HG03439 (cell line): ENCODE results near the gene EBLN1.

Experiments
- ATAC-seq: cut with Tn5 transposase; IDR thresholded peaks from one replicate; pipeline ENCODE4 v1.9.1; 2021; ENCODE audit warnings: mild to moderate bottlenecking, moderate library complexity; ENCODE audit not compliant: unreplicated experiment

Gene EBLN1

DNA sequence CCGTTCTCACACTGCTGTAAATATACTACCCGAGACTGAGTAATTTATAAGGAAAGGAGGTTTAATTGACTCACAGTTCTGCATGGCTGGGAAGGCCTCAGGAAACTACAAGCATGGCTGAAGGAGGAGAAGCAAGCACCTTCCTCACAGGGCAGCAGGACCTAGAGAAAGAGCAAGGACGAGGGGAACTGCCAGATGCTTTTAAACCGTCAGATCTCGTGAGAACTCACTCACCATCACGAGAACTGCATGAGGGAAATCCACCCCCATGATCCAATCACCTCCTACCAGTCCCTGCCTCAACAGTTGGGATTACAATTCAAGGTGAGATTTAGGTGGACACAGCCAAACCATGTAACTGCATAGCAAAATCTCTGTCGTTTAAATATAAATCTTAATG lies at the start of gene EBLN1:
TSS of gene EBLN1 (minus strand) at position 174 of the 400 bp plus-strand sequence. CDS start 8,032 bp downstream, outside the sequence.
- no peak for ATAC-seq

DNA sequence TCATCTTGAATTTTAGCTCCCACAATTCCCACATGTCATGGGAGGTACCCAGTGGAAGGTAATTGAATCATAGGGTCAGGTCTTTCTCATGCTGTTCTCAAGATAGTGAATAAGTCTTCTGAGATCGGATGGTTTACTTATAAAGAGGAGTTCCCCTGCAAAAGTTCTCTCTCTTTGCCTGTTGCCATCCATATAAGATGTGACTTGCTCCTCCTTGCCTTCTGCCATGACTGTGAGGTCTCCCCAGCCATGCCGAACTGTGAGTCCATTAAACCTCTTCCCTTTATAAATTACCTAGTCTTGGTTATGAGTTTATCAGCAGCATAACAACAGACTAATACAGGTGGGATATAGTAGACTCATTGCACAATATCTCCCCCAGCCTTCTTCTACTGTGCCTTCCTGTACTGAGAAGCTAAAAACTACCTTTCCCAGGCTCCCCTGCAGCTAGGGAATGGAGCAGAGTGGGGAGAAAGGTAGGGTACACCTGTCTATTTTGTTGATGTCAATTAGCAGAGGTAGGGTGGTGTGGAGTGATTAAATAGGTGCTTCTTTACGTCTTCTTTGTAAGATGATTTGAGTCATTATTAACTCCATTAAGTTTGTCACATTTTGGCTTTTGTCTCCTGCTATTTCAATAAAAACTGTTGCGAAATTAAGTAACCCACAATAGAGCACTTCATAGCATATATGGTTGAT lies 48.2 kb upstream of the EBLN1 start:
- no peak for ATAC-seq

DNA sequence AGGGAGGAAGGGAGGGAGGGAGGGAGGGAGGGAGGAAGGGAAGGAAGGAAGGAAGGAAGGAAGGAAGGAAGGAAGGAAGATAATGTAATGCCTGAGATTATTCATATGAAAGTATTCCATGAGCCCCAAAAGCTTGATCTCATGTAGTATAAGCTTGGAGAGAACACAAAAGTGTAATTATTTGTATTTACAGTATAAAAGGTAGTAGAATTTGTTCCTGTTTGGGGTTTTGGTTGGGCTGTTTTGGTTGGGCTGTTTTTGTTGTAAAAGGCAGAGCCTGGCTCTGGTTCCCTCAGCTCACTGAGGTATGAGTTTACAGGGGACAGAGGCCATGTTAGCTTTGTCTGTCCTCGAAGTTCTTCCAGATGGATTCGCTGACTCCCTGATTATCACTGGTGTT lies 45.3 kb upstream of the EBLN1 start:
- no peak for ATAC-seq

DNA sequence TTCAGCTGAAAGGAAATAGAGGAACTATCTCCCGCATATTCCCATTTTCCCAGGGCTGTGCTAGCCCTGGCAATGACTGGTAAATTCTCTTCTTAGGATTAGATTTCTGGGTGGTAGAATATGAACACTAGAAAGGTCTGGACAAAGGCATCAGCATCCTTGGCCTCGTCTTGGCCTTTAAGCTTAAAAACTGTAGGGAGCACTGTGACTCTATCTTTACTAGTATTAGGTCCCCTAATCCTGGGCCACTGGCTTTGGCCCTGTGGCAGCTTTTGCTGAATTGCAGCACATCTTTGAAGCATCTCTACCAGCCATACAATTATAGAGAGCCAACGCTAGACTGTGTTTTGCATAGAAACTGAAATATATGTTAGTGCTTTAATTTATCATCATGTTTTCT lies 41.5 kb upstream of the EBLN1 start:
- ATAC-seq = peak; percentile 67

DNA sequence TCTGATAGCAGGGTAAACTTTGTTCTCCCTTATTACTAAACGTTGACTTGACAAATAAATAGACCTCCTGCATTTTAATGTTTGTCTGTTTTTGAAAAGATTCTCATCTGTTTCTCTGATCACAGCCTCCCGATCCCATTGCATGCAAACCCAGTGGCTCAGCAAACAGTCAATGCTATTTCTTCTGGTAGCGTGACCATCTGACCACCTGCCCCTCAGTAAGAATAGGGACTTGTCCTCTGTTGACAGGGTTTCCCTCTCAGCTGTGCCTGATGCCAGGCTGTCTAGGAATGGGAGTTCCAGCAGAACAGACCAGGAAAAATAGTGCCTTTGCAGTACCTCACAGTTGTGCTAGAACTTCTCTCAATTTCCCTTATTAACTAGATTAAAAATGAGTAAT lies 40.7 kb upstream of the EBLN1 start:
- no peak for ATAC-seq

DNA sequence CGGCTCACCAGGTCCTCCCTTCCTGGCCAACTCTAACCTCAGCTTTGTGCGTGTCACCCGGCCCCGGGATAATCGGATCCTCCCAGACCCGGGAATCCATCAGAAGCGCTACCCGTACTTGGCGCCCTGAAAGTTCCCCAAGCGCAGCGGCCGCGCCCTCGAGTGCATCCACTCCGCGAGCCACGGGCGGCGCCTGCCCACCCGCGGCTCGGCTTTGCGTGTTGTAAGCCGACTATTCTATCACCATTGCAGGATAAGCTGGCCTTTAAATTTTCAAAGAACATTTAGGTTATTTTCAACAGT lies 35.7 kb upstream of the EBLN1 start:
- no peak for ATAC-seq

DNA sequence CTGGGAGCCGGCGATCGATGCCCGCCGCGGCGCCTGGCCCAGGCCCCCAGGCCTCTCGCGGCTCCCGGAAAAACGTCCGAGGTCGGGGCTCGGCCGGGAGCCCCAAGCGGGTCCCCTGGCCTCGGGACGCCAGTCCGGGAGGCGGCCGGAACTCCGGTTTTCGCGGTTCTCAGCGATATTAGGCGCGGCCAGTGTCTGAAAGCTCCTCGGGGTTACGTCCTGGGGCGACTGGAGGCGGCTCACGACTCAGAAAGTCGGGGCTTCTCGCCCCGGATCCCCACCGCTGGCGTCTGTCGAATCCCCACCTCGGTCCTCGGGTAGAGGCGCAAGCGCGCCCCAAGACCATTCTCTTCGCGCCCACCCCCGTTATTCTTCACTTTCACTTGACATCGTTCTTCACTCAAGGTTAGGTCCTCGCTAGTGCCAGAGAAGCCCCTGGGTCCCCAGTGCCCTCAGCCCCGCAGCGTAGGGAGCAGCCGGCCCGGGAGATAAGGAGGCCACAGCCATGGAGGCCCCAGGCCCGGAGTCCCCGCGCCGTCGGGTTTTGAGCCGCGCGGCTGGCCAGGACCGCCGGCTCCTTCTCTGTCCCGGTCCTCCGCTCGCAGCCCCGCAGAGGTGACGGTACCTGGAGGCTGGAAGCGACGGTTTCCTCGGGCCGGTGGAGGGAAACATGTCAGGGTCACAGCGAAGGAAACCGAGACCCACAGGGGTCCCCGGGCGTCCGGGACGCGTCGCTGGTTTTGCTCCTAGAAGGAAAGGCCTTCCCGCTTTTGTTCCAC lies 35.2 kb upstream of the EBLN1 start:
- peak; percentile 35 for ATAC-seq

DNA sequence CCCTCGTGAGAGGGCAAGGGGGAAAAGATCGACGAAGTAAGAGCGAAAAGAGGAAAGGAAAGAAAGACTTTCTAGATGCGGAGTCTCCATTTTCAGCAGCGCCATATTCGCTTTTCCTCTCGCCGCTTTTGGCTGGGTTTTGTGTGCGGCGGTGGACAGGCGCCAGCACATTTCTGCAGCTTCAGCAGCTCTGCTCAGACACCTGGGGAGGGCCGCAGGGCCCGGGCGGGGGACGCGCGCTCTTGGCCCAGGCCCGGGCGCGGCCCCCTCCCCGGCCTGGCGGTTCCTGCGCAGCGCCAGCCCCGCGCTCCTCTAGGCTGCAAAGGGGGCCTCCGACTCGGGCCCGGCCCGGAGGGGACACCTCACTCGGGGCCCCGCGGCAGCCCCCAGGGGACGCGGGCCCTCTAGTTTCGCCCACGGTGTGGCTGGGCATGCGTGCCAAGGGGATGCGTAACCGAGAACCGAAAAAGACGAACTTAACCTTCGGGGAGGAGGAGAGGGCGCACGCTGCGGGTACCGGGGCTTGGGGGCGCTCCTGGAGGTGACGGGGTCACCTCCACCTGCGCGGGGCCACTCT lies 34.5 kb upstream of the EBLN1 start:
- ATAC-seq = peak; percentile 69

DNA sequence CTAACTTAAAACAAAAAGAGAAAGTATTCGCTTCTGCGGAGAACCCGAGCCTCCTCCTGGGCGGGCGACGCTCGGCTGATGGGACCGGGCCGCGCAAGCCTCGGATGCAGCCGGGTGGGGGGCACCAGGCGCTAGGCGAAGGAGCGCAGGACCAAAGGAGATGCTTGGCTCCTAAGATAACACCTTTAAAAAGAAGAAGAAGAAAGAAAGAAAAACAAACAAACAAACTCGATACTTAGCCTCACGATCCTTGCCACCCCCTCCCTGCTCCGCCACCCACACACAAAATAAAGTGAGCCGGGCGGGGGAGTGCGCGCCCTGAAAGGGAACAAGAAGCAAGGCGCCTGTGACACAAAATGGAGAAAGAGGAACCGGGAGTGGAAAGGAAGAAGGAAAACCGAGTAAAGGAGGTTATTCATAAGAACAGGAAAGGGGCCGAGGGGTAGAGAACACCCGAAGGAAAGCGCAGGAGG lies 34.0 kb upstream of the EBLN1 start:
- peak; percentile 58 for ATAC-seq

DNA sequence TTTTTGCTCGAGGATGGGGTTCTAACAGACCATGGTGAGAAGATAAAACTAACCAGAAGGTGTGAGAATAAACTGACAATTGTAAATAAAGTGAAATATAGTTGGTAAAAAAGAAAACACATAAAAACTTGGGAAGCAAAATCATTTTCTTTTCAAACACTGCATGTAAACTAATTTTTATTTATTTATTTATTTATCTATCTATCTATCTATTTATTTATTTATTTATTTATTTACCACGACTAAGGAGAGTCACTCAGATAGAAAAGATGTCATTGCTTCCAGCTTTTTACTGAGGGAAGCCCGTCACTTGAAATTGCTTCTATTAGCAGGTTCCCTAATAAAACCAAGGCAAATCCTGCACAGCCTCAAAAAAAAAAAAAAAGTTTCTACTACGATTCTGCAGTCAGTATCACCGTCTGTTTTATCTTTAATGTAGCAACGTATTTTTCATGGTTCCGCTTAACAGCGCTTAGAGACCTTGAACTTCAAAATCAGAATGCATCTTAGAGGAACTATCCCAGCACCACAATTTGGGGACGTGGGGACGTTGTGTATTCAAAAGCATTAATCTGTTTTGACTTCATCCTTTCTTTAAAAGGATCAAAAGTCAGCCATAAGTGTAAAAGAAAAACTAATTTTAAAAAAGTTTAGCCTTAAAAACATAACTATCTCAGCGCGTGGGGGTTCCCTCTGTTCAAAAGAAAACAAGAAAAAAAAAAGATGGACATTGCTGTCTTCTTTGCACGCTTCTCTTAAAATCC lies 33.3 kb upstream of the EBLN1 start:
- no peak for ATAC-seq

DNA sequence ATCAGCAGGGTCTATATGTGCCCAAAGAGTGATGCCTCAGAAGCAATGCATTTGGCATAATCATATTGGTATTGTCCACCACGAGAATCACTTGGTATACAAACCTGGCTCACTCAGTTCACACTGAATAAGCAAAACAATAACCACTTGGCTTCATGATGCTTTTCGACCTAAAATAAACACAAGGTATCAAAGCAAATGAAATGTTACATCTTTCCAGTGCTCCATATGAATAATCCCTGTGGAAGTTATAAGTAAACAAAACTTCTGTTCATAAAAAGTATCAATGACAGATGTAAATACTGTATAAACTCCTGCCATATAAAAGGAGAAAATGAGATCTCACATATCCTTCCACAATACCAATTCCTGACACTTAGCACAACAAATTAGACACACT lies 29.8 kb upstream of the EBLN1 start:
- no peak for ATAC-seq

DNA sequence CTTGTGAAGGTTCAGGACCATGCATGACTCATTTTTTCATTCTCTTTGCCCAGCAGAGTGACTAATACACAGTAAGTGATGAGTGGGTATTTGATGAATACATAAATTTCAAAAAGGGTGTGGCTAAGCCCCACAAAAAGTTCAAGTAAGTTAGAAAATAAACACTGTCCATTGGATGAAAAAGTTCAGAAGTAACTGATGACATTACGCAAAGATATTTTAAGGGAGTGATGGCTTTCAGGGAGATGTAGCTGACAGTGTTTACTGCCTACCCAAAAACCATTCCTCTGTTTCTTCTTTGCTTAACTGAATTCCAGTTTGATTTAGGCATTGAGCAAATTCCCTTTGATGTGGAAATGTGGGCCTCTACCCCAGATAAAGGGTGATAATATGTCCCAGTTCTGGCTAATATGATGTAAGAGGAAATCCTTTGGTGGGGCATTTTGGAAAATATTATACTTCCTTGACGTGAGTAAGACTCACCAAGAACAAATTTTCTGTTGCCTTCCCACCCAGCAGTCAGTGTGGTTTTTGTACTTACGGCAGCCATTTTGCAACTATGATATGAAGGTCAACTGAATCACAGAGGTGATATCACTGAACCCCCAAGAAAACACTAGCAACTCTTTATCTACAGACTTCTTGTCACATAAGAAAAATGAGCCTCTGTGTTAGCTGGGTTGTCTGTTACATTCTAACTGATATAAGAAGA lies 29.0 kb upstream of the EBLN1 start:
- ATAC-seq = no peak

DNA sequence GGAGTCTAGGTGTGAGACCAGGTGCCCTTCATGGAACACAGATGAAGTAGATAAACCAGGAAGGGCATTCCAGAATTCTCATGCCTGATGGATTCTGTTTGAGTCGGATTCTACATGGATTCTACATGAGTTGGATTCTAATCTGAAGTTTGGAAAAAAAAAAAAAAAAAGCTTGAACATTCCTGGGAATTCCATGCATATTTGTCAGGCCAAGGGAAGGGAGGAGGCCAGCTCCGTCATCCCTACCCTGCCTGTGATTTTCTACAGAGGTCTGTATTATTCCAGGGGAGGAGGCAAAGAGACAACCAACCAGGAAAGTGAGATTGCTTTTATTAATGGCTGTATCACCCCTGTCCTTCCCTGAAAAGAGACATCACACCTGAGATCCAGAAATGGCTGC lies 27.8 kb upstream of the EBLN1 start:
- ATAC-seq = no peak

DNA sequence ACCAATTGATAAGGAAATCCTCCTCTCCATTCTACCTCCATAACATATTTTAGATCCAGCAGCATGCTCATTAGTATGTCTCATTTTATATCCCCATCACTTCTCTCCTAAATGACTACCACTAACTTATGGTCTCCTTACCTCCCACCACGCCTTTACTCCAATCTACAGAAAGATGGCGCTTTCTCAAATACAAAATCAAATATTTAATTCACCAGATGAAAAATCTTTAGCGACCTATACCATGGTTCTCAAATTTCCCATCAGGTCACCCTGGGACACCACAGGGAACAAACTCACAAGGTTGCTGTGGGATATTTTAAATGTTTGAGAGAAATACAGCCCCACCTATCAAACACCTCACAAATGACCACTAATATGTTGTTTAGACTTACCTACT lies 27.0 kb upstream of the EBLN1 start:
- ATAC-seq = no peak

DNA sequence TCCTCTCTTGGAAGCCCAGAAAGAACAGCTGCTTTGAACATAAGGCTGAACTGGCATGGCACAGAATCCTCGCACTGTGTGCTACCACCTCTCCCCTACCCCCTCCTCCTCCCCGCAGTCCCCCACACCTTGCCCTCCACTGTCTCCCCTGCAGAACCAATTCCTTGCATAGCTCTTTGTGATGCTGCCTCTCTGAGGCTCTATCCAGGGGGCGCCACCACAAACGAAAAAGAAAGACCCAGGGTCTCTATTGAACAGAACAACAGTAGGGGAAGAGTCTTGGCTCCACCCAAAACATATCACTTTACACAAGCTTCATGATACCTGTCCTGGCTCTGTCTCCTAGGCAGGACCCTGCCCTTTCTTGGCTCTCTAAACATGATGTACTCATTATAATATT lies 26.2 kb upstream of the EBLN1 start:
- no peak for ATAC-seq

DNA sequence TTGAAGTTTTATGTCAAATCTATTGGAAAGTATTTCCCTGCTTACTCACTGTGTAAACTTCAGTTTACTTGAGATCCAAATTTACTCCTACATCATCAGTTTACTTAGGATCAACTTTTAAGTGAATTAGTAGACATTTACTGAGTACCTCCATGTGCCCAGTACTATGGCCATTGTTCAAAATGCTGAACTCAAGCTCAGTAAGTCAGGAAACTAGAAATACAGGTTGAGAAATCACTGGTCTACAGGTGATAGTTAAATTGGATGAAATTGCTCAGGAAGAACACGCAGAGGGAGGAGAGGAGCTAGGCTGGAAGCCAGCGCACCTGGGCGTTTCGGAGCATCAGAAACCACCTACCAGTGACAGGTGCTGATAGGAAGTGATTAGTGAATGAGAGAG lies 25.5 kb upstream of the EBLN1 start:
- no peak for ATAC-seq

DNA sequence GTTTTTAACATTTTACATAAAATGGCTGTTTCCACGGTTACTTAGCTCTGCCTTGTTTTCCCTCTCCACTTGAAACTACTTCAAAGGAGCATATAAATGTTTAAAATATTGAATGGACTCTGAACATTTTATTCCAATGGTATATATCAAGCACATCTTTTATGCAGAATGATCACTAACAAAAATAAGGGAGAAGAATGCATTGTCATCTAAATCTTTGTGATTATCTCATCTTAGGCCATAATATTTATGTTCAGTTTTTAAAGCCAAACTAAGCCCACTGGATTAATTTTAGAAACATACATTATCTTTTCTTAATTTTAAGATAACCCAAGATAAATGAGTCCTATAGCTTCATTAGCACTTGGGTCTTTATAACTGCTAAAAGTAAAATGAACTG lies 13.4 kb upstream of the EBLN1 start:
- no peak for ATAC-seq

DNA sequence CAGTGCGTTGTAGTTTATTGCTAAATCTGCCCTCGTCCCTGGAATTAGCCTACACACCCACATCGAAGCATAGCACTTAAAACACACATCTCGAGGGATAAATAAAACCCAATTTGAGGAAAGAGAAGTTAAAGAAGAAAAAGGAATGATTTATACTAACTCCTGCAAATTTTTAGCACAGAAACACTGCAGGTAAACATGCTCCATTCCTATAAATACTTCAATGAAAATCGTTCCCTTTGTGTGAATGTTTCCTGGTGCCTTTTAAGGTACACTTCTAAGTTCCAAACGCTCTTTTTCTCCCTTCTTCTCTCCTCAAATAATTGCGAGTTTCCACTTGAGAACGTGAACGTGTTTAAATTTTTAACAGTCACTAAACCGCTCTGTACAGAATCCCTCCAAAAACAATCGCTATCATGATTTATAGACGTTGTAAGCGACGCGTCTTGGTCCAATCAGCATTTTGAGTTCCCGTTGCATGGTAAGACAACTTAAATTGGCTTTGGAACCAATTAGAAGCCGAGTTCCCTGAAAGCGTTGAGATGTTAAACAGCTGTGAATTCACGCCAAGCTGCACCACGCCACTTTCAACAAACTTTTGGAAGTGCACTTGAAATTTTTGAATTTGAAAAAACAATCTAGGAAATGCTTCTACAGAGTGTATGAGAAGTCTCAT lies 12.5 kb upstream of the EBLN1 start:
- no peak for ATAC-seq

DNA sequence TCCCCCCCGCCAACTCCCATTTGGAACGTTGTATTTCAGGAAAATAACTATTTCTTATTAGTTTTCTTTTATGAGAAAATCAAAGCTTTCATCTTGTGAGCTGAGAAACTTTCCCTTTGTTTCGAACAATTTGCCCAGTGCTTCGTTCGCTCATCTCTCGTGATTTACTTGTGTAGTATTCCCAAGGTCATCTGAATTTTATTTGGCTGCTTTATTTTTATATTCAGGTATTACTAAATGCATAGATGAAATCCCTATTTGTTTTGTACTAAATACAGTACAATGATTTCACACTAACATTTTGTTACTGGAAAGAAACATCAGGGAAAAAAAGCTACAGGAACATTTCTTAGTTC lies 12.0 kb upstream of the EBLN1 start:
- no peak for ATAC-seq
